Panc1 (cell line): ENCODE results near the gene ZNF580.

Source experiments
- SIN3A ChIP-seq: IDR thresholded peaks from 2 replicates; pipeline ENCODE4 v1.6.1; 2012; ENCODE audit warnings: low read depth, mild to moderate bottlenecking, low read length, moderate library complexity, borderline replicate concordance; ENCODE audit not compliant: insufficient read depth
- TCF7L2 ChIP-seq: IDR thresholded peaks from 2 replicates; pipeline ENCODE4 v1.6.1; 2011; ENCODE audit warnings: mild to moderate bottlenecking, low read depth, low read length, inconsistent platforms
- TF ChIP-seq, protein P1 (sequence below): fragments of 450-650 bp; IDR thresholded peaks from 2 replicates; pipeline ENCODE4 v1.5.1; 2017; ENCODE audit warnings: mild to moderate bottlenecking

DNA sequence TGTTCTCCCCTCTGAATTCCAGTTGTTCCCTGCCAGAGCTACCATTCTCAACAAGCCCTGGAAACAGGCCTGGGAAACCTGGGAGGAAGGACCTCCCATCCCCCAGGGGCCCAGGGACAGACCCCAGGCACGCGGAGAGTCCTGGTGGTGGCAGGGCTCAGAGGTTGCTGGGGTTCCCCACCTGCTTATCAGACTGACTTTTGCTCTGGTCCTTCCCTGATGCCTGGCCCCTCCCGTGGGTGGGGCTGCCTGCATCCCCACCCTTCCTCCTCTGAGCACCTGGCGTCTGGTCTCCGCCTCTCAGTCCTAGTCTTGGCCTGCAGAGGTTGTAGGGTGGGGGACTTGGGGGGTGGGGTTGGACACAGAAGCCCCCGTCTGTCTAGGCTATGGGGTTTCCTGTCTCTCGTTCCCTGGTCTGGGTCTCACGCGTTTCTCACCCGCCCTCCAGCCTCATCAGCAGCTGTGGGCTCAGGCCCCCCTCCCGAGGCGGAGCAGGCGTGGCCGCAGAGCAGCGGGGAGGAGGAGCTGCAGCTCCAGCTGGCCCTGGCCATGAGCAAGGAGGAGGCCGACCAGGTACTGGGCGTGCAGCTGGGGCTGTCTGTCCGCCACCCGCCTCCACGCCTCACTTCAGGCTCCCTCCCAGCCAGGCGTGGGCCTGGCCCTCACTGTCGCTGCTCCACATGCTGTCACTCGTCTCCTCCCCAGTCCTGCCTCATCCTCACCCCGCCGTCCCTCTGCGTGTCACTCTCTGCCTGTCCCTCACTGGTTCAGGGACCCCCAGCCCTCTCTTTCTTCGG lies 47.8 kb downstream of the ZNF580 start:
- TF ChIP-seq, protein P1, sequence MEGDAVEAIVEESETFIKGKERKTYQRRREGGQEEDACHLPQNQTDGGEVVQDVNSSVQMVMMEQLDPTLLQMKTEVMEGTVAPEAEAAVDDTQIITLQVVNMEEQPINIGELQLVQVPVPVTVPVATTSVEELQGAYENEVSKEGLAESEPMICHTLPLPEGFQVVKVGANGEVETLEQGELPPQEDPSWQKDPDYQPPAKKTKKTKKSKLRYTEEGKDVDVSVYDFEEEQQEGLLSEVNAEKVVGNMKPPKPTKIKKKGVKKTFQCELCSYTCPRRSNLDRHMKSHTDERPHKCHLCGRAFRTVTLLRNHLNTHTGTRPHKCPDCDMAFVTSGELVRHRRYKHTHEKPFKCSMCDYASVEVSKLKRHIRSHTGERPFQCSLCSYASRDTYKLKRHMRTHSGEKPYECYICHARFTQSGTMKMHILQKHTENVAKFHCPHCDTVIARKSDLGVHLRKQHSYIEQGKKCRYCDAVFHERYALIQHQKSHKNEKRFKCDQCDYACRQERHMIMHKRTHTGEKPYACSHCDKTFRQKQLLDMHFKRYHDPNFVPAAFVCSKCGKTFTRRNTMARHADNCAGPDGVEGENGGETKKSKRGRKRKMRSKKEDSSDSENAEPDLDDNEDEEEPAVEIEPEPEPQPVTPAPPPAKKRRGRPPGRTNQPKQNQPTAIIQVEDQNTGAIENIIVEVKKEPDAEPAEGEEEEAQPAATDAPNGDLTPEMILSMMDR, result no peak
- TF ChIP-seq SIN3A (no peak), TCF7L2 (no peak)
